Kasumi-1 (cell line): Measurements from ENCODE around the gene MRPL28.
"Not testable (repeated sequence)": the region's sequence is repeated elsewhere in the genome, so short reads cannot be mapped to it uniquely, and the experiment has no call there.

Experiments used
- DNase-seq, 2 experiments: peaks; one replicate each; lab custom pipeline; 2025; lab: John Stamatoyannopoulos, UW

MRPL28 gene

GRCh38 chr16:359871-360697, 10.3 kb downstream of the MRPL28 start:
- no peak for DNase-seq

- no peak for DNase-seq
Observed at GRCh38 chr16:359067-359763, 11.1 kb downstream of the MRPL28 start.

DNA sequence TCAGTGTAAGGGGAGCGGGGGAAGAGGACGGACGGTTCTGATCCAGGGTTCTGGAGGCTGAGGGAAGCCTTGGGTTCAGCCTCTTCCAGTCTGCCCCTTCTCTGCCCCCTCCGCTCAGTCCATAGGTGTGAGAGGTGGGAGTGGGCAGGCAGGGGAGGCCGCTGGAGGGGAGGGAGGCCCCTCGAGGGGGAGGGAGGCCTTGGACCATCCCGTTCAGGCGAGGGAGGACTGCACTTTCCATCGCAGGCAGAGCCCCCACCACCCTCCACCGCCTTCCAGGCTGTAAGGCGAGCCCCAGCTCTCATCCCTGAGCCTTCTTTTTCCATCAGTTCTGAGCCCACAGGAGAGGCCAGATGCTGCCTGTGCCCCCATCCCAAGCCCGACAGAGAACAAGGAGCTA, 13.6 kb downstream of the MRPL28 start:
- DNase-seq, result no peak

GRCh38 chr16:354971-355461, 15.3 kb downstream of the MRPL28 start:
- no peak for DNase-seq

- no peak for DNase-seq
Observed at GRCh38 chr16:354291-354881, 16.0 kb downstream of the MRPL28 start.

- no peak for DNase-seq
Observed at GRCh38 chr16:353404-354290, 16.7 kb downstream of the MRPL28 start.

DNA sequence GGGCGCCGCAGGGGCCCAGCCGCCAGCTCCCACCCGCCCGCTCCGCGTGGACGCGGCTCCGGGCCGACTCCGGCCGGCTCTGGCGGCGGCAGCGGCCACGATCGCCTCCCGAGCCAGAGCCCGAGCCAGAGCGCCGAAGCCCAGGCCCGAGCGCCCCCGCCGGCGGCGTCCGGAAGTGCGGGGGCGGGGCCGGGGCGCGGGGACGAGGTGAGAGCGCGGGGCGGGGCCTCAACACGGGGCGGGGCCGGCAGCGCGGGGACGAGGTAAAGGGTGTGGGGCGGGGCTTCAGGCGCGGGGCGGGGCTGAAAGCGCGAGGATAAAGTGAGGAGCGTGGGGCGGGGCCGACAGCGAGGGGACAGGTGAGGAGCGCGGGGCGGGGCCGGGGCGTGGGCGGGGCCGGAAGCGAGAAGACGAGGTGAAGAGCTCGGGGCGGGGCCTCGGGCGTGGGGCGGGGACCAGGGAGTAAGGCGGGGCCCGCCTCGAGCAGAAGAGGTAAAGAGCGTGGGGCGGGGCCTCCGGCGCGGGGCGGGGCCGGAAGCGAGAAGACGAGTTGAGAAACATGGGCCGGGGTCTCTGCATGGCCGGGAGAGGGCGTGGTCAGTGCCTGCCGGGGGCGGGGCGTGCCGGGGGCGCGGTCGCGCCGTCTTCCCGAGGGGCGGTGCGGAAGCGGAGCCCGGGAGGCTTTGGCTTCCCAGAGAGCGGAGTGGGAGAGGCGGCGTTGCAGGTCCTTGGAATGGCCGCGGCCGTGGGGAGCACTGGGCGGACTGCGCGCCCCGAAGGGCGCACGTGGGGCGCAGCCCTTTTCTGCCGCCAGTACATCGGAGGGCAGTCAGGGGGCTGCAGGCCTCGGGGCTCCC, 17.6 kb downstream of the MRPL28 start, which contains the start of gene AXIN1:
AXIN1 (minus strand) TSS at position 177 of the 857 bp plus-strand sequence. CDS start 5,698 bp downstream, outside the sequence.
- peak; percentile 66 to 80 for DNase-seq

GRCh38 chr16:351804-352520, 18.4 kb downstream of the MRPL28 start:
- no peak for DNase-seq

GRCh38 chr16:350203-350602, 20.1 kb downstream of the MRPL28 start:
- no peak for DNase-seq

DNA sequence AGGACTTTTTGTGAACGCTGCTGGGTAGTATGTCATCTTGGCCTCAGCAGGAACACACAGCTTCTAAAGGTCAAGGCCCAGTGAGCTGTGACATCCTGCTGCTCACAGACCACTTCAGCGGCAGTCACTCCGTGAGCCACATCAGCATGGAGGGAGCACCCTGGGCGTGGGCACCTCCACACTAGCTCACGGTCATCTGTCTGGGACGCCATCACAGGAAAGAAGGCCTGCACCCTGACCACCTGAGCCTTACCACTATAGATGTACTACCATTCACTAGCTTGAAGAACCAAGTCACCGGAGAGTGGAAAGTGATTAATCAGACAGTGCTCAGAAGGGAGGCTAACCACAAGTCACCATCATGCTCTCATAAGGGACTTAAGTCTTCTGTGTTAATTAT, 21.1 kb downstream of the MRPL28 start:
- DNase-seq, result no peak

GRCh38 chr16:348495-348894, 21.8 kb downstream of the MRPL28 start:
- DNase-seq, result not testable (repeated sequence)

DNA sequence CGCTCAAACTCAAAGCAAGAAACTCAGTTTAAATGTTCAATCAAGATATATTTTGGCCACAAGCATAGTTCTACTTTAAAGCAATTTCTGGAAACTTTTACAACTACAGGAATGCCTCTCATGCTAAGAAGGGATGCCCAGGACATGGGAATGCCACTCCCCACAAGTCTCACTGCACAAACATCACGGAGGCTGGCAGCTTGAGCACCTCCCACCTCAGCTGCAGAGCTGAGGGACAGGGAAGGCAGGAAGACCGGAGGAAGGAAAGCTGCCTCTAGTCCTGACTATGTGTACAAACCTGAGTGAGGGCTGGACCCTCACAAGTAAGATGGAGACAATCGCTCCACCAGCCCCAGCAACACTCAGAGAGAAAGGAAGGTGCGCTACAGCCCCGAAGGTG, 23.1 kb downstream of the MRPL28 start:
- DNase-seq, result no peak

DNA sequence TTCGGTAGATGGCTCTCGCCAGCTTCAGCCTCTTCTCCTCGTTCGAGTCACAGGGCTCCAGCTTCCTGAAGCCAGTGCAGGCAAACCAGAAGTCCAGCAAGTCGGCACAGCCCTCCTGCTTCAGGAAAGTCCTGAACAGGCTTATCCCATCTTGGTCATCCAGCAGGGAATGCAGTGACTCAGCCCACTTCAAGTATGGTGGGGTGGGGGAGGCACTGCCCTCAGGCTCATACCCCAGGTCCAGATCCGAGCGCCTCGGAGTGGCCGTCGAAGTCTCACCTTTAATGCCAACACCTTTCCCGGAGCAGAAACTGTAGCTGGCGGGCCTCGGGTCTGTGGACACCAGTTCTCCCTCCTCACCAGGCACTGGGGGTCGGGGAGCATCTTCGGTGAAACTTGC, 23.8 kb downstream of the MRPL28 start:
- DNase-seq, result no peak

GRCh38 chr16:345772-346171, 24.6 kb downstream of the MRPL28 start:
- DNase-seq, result no peak

DNA sequence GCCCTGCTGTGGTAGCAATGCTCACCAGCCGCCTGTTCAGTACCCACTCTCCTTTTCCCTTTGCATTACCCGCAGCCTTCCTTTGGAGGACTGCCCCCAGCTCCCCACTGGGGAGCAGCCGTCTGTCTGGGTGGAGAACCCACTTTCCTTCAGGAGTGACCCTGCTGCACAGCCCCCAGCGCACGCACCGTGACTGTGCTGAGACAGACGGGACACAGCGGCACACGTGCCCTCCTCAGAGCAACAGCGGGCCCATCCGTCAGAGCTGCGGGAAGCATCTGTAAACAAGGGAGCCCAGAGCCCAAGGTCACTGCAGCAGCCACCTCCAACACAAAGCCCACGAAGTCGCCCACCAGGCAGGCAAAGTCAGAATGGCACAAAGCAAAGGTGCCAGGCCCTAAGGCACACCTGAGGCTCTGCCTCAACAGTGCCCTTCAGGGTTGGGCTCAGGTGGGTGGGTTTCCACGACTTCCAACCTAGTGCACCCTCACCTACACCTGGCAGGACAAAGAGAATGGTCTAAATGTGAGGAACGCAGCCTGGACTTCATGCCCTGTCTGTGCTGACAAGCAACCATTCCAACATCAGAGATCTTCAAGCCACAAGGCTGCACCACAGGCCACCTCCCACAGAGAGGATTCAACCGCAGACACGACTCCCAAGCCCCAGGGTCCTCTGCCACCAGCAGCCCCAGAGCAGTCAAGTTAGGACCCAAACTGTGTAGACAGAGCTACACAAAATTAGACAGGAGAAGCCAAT, 27.7 kb downstream of the MRPL28 start:
- DNase-seq, result peak in 1 of 2 experiments; percentile 12

DNA sequence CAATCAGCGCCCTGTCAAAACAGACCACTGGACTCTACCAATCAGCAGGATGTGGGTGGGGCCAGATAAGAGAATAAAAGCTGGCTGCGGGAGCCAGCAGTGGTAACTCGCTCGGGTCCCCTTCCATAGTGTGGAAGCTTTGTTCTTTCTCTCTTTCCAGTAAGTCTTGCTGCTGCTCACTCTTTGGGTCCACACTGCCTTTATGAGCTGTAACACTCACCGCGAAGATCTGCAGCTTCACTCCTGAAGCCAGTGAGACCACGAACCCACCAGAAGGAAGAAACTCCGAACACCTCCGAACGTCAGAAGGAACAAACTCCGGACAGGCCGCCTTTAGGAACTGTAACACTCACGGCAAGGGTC, 28.4 kb downstream of the MRPL28 start:
- DNase-seq, result not testable (repeated sequence)

DNA sequence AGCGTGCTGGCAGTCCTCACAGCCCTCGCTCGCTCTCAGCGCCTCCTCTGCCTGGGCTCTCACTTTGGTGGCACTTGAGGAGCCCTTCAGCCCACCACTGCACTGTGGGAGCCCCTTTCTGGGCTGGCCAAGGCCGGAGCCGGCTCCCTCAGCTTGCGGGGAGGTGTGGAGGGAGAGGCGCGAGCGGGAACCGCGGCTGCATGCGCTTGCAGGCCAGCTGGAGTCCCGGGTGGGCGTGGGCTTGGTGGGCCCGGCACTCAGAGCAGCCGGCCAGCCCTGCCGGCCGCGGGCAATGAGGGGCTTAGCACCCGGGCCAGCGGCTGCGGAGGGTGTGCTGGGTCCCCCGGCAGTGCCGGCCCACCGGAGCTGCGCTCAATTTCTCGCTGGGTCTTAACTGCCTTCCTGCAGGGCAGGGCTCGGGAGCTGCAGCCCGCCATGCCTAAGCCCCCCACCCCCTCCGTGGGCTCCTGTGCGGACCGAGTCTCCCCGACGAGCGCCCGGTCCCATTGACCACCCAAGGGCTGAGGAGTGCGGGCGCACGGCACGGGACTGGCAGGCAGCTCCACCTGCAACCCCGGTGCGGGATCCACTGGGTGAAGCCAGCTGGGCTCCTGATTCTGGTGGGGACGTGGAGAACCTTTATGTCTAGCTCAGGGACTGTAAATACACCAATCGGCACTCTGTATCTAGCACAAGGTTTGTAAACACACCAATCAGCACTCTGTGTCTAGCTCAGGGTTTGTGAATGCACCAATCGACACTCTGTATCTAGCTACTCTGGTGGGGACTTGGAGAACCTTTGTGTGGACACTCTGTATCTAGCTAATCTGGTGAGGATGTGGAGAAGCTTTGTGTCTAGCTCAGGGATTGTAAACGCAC, 29.0 kb downstream of the MRPL28 start:
- DNase-seq, result not testable (repeated sequence)

DNA sequence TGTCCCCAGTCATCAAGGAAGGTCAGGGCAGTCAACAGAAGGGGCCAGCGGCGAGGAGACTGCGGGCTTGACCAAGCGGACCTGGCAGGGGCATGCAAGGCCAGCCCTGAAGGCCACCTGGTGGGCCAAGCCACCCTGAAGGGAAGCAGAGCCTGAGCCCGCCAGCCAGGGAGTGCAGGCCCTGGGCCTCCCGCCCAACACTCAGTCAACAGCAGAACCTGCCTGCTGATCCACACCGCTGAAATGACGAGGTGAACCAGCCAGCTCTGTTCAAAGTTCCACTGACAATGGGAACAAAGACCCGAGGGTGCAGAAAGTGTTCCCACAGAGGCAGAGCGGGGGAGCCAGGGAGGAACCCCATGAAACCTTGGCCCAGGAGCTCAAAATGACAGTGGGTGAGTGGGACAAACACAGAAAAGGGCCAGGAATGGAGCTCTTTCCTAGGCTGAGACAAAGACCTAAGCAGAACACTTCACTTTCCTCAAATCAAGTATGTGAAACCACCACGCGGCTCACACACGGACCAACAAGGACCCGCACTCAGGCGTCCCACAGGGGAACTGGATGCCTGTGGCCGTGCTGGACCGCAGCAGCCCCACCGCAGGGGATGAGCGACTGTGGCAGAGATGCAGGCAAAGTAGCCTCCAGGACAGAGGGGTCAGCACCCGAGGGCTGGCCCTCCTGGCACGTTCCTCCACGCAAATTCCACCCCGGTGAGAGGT, 29.8 kb downstream of the MRPL28 start:
- DNase-seq, result no peak
